GM12874 (cell line): ENCODE data around the gene TSSK2.

ENCODE experiments used
- CTCF ChIP-seq: IDR thresholded peaks from 2 replicates; pipeline ENCODE4 v1.5.1; 2011; ENCODE audit warnings: low read depth, mild to moderate bottlenecking, control low read depth, low read length, moderate library complexity; ENCODE audit not compliant: insufficient read depth

Gene TSSK2

GRCh38 chr22:19147195-19147780 lies 16.2 kb downstream of the TSSK2 start:
- TF ChIP-seq CTCF = no peak

- TF ChIP-seq CTCF = no peak
Measured at GRCh38 chr22:19148417-19149046, 17.4 kb downstream of the TSSK2 start.

- TF ChIP-seq CTCF = no peak
Measured at GRCh38 chr22:19149047-19149883, 18.2 kb downstream of the TSSK2 start.

- no peak for TF ChIP-seq CTCF
Measured at GRCh38 chr22:19149991-19150390, 18.9 kb downstream of the TSSK2 start, which contains the start of gene GSC2. GSC2 (minus strand) TSS chr22:19150292; CDS start chr22:19150283, 9 bp downstream.

- TF ChIP-seq CTCF = no peak
Measured at GRCh38 chr22:19150482-19151328, 19.6 kb downstream of the TSSK2 start.

- no peak for TF ChIP-seq CTCF
Measured at GRCh38 chr22:19151329-19152191, 20.5 kb downstream of the TSSK2 start.
